CD4-positive, alpha-beta T cell treated with Interleukin-4 for 1 hour (primary cell): ENCODE measurements around the gene RHOBTB3.

Experiments used
- DNase-seq, 2 donors: peaks; one replicate each; pipeline ENCODE4 v3.0.0-alpha.2; 2020 to 2022

Gene RHOBTB3

GRCh38 chr5:95713960-95714710 lies 17.0 kb upstream of the RHOBTB3 start:
- DNase-seq, result no peak

GRCh38 chr5:95715799-95716461 lies 15.2 kb upstream of the RHOBTB3 start:
- DNase-seq, result no peak

GRCh38 chr5:95717439-95717838 lies 13.7 kb upstream of the RHOBTB3 start:
- DNase-seq, result no peak

GRCh38 chr5:95718203-95718602 lies 12.9 kb upstream of the RHOBTB3 start:
- peak in 1 of 2 donors; percentile 60 for DNase-seq

GRCh38 chr5:95718738-95719137 lies 12.4 kb upstream of the RHOBTB3 start:
- no peak for DNase-seq

- DNase-seq, result no peak
Observed at GRCh38 chr5:95720094-95720786, 10.9 kb upstream of the RHOBTB3 start.

- no peak for DNase-seq
Observed at GRCh38 chr5:95721582-95722295, 9.4 kb upstream of the RHOBTB3 start.

- DNase-seq, result no peak
Observed at GRCh38 chr5:95723632-95724369, 7.3 kb upstream of the RHOBTB3 start.

- no peak for DNase-seq
Observed at GRCh38 chr5:95725071-95725820, 5.9 kb upstream of the RHOBTB3 start.

- DNase-seq, result no peak
Observed at GRCh38 chr5:95725937-95726810, 5.0 kb upstream of the RHOBTB3 start.

- DNase-seq, result no peak
Observed at GRCh38 chr5:95726811-95727763, 4.0 kb upstream of the RHOBTB3 start.

GRCh38 chr5:95727764-95728191 lies 3.4 kb upstream of the RHOBTB3 start:
- no peak for DNase-seq

- no peak for DNase-seq
Observed at GRCh38 chr5:95728494-95729114, 2.5 kb upstream of the RHOBTB3 start.

GRCh38 chr5:95729115-95730010 lies 1.8 kb upstream of the RHOBTB3 start:
- DNase-seq, result no peak

GRCh38 chr5:95730011-95730700 lies 980 bp upstream of the RHOBTB3 start:
- DNase-seq, result no peak

- DNase-seq, result peak in 1 of 2 donors; percentile 15
Observed at GRCh38 chr5:95731571-95732554, 727 bp downstream of the RHOBTB3 start.
